Erythroblast (primary cell): ENCODE results near the gene RIPK3.

ENCODE experiments used
- GATA1 ChIP-seq: IDR thresholded peaks from 2 replicates; pipeline ENCODE4 v1.6.1; 2011; ENCODE audit warnings: low read depth, mild to moderate bottlenecking, control low read depth, low read length, moderate library complexity
- POLR2A ChIP-seq: IDR thresholded peaks from 2 replicates; pipeline ENCODE4 v1.6.1; 2011; ENCODE audit warnings: mild to moderate bottlenecking, low read length

DNA sequence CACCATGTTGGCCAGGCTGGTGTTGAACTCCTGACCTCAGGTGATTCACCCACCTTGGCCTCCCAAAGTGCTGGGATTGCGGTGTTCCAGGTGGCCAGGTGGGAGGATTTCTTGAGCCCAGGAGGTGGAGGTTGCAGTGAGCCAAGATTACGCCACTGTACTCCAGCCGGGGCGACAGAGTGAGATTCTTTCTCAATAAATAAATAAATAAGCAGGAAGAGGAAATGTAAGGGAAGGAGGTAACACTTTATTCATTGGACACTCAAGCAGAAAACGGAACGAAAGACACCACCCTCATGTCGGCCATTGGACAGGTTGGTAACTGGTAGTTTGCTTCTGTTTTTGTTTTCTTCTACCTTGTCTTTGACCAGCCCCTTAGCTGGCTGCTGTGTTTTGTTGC, 15.2 kb upstream of the RIPK3 start:
- no peak for TF ChIP-seq POLR2A
- TF ChIP-seq GATA1 = no peak
